CD4-positive, alpha-beta T cell treated with Interleukin-2 at 100 ng/mL for 4 hours (primary cell): Measurements from ENCODE around the gene PYDC1.
A peak's percentile ranks its signal among the peaks of the same experiment; 100 is the strongest.
"Not testable (repeated sequence)": the region's sequence is repeated elsewhere in the genome, so short reads cannot be mapped to it uniquely, and the experiment has no call there.

Experiments used
- DNase-seq: peaks from one replicate; pipeline ENCODE4 v3.0.0-alpha.2; 2020; ENCODE audit warnings: low spot score

PYDC1 gene

GRCh38 chr16:31195861-31196260 lies 21.1 kb downstream of the PYDC1 start:
- not testable (repeated sequence) for DNase-seq

- no peak for DNase-seq
These were observed 22.0 kb downstream of the PYDC1 start for GRCh38 chr16:31194898-31195297.

- no peak for DNase-seq
These were observed 23.1 kb downstream of the PYDC1 start for GRCh38 chr16:31193874-31194273.

GRCh38 chr16:31192856-31193642 lies 23.9 kb downstream of the PYDC1 start:
- no peak for DNase-seq

- DNase-seq: no peak
These were observed 25.1 kb downstream of the PYDC1 start for GRCh38 chr16:31191697-31192428.

GRCh38 chr16:31190818-31191444 lies 26.0 kb downstream of the PYDC1 start:
- no peak for DNase-seq

- DNase-seq: no peak
These were observed 26.9 kb downstream of the PYDC1 start for GRCh38 chr16:31190061-31190460.

- no peak for DNase-seq
These were observed 27.5 kb downstream of the PYDC1 start for GRCh38 chr16:31189412-31189778.

GRCh38 chr16:31188450-31189411 lies 28.2 kb downstream of the PYDC1 start:
- DNase-seq: no peak

- no peak for DNase-seq
These were observed 29.1 kb downstream of the PYDC1 start for GRCh38 chr16:31187808-31188189.

- no peak for DNase-seq
These were observed 29.8 kb downstream of the PYDC1 start for GRCh38 chr16:31186930-31187807.

- no peak for DNase-seq
These were observed 30.8 kb downstream of the PYDC1 start for GRCh38 chr16:31186176-31186575.

GRCh38 chr16:31185339-31185738 lies 31.6 kb downstream of the PYDC1 start:
- DNase-seq: no peak

- no peak for DNase-seq
These were observed 32.0 kb downstream of the PYDC1 start for GRCh38 chr16:31184888-31185287.

- no peak for DNase-seq
These were observed 33.2 kb downstream of the PYDC1 start for GRCh38 chr16:31183432-31184428.

GRCh38 chr16:31182391-31182790 lies 34.5 kb downstream of the PYDC1 start:
- no peak for DNase-seq

GRCh38 chr16:31181102-31181830 lies 35.7 kb downstream of the PYDC1 start:
- DNase-seq: peak; percentile 15

GRCh38 chr16:31179747-31180459 lies 37.0 kb downstream of the PYDC1 start, which contains the start of gene FUS:
Gene FUS (plus strand): TSS chr16:31180139. CDS start chr16:31180215, 76 bp downstream.
- peak; percentile 93 for DNase-seq
